ENCODE data around the gene C9.
"Not testable (repeated sequence)": the region's sequence is repeated elsewhere in the genome, so short reads cannot be mapped to it uniquely, and the experiment has no call there.

C9 gene

DNA sequence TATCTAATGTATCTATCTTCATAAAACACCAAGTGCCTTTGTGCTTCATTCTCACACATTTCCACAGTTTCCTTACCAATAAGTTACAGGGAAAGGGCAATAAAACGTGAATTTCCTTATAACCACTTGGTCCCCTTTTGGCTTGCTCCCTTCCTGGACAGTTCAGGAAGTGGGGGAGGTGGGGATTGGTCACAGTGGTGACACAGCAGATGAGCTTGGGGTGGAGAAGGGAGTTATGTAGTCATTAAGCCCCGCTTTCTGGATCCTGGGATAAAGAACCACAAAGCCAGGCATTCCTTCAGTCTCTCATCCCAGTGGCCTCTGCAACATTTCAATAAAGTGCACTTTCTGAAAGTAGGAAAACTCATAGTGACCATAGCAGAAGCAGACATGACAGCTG, 97.9 kb downstream of the C9 start:
- no peak for DNase-seq (ENCODE audit: extremely low read depth in 1 of 2, low read depth in 1 of 2)

DNA sequence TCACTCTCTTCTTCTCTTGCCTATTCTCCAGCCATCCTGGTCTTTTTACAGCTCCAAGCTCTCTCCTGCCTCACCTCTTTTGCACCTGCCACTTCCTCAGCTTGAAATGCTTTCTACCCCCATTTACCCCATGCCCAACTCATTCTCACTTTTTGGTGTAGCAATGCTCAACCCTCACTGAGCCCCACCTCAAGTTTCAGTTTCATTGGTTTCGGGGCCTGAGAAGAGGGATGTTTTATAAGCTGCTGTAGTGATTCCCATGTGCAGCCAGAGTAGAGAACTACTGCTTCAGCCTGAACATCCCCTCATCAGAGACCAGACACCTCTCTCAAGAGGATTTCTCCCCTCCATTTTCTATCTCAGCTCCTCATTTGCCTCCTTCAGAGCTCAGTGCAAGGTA, 99.8 kb downstream of the C9 start:
- DNase-seq (ENCODE audit: extremely low read depth in 1 of 2, low read depth in 1 of 2) = no peak

DNA sequence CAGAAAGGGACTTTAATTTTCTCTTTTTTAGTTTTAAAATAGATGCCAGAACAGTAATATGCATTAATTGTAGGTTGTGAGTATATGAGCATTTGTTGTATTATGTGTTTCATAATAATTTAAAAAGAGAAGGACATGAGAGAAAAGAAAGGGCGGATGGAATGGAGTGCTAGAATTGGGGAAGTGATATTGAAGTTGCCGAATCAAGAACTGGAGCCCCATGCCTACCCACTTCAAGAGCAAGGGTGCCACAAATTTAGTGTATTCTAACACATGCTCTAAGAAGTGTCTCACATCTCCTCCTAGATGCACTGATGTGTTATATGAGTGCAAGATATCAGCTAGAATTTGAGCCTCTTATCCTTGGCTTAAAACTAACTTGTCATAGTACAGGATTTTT, 101.3 kb downstream of the C9 start:
- DNase-seq (ENCODE audit: extremely low read depth in 1 of 2, low read depth in 1 of 2) = no peak

DNA sequence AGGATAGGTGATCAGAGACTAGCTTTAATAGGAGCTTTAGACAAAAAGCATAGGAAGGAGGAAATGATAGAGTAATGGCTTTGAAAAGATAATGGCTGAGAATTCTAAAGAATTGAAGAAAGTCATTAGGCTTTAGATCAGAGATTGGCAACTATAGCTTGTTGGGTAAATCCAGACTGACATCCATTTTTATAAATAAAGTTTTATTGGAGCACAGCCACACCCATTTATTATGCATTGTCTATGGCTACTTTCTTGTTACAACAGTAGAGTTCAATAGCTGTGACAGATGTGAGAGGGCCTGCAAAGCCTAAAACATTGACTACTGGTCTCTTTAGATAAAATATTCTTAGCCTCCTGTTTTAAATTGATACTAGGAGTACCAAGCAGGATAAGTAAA, 104.2 kb downstream of the C9 start:
- DNase-seq (ENCODE audit: extremely low read depth in 1 of 2, low read depth in 1 of 2) = no peak

DNA sequence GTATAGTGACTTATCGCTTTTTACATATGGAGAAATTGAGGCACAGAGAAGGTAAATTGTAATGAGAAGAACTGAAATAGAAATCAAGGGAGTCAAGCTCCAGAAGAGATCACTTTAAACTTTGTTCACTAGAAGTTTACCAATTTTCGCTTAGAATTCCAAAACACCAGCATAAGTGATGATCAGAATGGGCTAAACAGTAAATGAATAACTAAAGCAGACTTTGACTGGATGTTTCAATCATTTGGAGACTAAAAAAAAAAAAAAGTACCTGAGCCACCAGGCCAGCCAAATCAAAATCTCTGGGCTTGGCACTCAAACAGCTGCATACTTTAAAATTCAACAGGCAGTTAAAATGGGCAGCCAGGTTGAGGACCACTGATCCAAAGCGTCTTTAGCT, 106.7 kb downstream of the C9 start:
- no peak for DNase-seq (ENCODE audit: extremely low read depth in 1 of 2, low read depth in 1 of 2)

DNA sequence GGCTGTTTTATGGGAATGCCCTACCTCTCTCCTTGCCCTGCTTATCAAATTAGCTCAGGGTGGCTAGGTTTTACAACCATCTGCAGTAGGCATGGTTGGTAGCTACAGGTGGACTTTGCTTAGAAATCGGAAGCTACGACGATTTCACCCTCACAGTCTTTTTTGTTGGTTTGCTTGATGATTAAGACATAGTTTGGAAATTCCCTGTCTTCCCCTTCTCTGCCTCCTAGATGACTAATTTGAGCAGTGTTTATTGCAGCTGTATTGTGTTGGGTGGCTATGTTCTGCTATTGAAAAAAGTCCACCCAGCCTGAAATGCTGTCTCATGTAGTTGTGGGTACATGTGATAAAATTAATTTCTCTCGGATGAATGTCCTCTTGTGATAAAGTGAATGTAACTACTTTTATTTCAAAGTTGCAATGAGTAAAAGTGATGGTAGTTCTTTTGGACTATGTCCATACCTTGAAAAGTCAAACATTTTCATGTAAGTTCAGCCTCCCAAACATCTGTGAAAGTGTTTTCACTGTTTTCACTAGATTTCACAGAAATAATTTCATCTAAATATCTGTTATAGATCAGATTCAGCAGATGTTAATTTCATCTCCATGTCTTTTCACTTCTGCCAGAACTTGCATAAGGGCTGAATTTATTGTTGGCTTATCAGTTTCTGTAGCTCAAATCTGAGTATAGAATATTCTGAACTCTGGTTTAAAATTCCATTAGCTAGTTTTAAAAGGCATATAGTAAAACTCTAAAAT, 107.6 kb downstream of the C9 start:
- no peak for DNase-seq (ENCODE audit: extremely low read depth in 1 of 2, low read depth in 1 of 2)

DNA sequence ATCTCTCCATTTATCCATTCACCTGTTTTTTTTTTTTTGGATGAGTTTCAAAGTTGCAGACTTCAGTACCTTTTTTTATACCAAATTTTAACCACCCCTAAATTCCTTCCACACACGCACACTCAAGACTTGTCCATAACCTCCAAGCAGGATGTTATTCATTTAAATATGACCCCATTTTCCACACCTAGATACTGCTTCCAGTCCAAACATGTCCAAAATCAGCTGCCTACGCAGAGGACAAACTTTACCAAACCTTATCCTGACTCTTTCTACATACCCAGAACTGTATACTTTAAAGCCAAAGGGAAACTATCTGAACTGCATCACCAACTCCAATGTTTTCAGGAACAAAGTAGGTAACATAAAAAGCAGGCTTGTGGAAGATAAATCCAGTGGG, 108.9 kb downstream of the C9 start:
- DNase-seq (ENCODE audit: extremely low read depth in 1 of 2, low read depth in 1 of 2) = no peak

DNA sequence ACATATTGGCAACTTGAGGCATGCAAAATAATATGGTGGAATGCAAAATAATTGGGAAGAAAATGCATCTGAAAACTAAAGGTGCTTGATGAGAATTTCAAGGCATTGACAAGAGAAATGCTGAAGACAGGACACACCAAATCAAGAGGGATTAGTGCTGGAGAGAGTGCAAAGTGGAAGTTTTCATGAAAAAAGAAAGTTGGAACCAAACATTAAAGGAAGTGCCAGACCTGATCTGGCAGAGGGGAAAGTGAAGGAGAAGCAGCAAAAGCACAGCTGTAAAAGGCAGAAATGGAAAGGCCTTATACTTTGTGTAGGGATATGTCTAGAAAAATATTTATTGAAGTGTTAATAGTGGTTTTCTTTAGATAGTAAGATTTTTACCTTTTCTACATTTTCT, 109.6 kb downstream of the C9 start:
- no peak for DNase-seq (ENCODE audit: extremely low read depth in 1 of 2, low read depth in 1 of 2)

DNA sequence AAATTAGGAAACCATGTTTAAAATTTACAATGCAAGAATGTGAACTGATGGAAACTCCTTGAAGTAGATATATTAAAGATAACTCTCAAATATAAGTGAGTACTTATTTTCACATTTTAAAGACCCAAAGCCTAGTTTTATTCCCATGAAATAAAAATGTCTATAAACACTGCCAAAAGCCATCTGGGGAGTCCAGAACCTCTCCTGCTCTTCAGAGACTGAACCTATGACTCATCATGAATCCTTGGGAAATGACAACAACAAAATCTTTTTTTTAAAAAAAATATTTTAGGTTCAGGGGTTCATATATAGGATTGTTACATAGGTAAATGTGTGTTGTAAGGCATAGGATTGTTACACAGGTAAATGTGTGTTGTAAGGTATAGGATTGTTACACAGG, 111.1 kb downstream of the C9 start:
- no peak for DNase-seq (ENCODE audit: extremely low read depth in 1 of 2, low read depth in 1 of 2)

DNA sequence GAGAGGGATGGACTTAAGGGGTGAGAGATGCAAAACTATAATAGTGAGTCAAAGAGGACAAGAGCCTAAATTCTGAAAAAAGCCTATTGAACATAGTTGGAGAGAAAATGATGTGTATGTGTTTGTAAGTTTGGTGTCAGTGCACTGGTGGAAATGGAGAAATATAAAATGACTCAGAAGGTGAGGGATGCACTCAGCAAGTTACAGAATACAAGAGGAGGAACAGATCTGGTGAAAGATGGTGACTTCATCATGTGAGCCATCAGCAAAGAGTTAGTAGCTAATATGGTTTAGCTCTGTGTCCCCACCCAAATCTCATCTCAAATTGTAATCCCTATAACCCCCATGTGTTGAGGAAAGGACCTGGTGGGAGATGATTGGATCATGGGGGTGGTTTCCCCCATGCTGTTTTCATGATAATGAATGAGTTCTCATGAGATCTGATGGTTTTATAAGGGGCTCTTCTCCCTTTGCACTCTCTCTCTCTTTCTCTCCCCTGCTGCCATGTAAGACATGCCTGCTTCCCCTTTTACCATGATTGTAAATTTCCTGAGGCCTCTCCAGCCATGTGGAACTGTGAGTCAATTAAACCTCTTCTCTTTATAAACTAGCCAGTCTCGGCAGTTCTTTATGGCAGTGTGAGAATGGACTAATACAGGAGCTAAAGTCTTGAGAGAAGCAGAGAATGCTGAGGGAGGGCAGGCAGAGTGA, 114.6 kb downstream of the C9 start:
- DNase-seq (ENCODE audit: extremely low read depth in 1 of 2, low read depth in 1 of 2) = no peak

DNA sequence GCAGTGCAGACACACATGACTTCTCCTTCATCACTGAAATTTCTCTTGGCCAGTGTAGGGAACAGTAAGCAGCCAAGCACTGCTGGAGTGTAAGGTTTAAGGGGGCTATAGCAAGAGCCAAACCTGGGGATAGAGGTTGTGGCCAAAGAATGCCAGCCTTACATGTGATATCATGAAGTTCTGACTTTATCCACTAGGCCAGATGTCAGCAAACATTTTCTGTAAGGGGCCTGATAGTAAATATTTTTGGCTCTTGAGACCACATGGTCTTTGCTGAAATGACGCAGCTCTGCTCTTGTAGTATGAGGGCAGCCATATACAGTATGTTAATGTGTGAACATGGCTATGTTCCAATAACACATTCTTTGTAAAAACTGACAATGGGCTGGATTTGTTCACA, 115.2 kb downstream of the C9 start:
- DNase-seq (ENCODE audit: extremely low read depth in 1 of 2, low read depth in 1 of 2) = no peak

DNA sequence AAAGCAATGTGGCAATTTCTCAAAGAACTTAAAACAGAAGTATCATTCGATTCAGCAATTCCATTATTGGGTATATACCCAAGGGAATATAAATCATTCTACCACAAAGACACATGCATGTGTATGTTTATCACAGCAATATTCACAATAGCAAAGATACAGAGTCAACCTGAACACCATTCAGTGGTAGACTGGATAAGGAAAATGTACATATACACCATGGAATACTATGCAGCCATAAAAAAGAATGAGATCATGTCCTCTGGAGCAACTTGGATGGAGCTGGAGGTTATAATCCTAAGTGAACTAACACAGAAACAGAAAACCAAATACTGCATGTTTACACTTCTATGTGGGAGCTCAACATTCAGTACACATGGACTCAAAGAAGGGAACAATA, 123.5 kb downstream of the C9 start:
- DNase-seq (ENCODE audit: extremely low read depth in 1 of 2, low read depth in 1 of 2) = no peak

DNA sequence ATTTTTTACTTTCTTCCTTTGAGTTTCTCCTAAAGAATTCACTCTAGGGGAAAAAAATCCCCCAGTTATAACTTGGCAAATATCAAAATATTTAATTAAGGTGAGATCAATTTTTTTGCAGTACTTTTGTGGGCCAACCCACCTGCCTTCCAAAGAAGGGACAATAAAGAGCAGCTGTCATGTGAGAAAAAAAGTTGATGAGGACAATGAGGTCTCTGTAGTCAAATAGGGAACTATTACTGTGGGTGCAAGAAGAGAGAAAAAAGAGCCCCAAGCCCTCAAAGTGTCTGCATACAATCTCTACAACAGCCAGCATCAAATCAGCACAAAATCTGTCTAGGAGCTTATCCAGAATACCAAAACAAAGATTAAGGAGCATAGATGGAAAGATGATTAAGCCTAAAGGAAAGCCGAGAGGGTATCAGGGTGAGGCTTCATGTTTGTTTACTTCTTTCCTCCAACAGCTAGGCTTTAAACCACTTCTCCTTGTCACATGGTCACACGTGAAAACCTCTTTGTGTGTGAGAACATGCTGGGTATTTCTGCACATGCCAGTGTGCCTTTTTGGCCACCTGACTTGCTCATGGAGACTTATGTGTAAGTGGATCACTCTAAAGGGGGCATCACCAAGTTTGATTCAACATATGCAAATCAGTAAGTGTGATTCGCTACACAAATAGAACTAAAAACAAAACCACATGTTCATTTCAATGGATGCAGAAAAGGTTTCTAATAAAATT, 125.8 kb downstream of the C9 start:
- DNase-seq (ENCODE audit: extremely low read depth in 1 of 2, low read depth in 1 of 2) = no peak

DNA sequence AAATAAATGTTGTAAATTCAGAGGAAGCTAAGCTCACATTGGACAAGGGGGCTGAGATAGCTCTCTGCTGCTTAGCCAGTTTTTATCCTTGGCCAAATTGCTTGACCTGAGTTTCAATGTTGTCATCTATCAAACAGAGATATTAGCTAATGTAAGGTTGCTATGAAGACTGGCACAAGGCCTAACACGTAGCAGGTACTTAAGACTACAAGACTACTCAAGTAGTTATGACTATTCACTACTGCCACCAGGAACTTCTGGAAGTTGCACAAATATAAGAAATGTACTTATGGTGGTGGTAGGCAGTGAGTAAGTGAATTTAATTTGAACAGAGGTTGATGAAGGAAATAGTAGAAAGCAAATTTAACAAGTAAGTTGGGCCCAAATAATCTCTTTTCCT, 127.6 kb downstream of the C9 start:
- no peak for DNase-seq (ENCODE audit: extremely low read depth in 1 of 2, low read depth in 1 of 2)

DNA sequence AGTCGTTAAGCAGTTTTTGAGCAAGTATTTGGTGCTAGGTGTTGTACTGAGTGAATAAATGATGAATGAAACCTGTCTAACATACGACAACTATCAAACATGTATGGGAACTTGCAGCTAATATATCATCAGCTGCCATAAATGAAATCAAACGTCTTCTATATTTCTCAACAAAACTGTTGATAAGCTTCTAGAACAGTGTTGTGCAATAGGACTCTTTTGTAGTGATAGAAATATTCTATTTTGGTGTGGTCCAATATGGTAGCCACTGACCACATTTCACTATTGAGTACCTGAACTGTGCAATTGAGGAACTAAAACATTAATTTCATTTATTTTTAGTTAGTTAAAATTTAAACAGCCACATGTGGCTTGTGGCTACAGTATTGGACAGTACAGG, 128.6 kb downstream of the C9 start:
- no peak for DNase-seq (ENCODE audit: extremely low read depth in 1 of 2, low read depth in 1 of 2)

DNA sequence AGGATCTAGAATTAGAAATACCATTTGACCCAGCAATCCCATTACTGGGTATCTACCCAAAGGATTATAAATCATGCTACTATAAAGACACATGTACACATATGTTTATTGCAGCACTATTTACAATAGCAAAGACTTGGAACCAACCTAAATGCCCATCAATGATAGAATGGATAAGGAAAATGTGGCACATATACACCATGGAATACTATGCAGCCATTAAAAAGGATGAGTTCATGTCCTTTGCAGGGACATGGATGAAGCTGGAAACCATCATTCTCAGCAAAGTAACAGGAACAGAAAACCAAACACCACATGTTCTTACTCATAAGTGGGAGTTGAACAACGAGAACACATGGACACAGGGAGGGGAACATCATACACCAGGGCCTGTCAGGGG, 129.8 kb downstream of the C9 start:
- not testable (repeated sequence) for DNase-seq (ENCODE audit: extremely low read depth in 1 of 2, low read depth in 1 of 2)

All from stimulated activated CD8-positive, alpha-beta memory T cell treated with anti-CD3 and anti-CD28 coated beads, Interleukin-7, amount 100 ng/mL, for 48 hours (primary cell).